K562 (cell line): ENCODE data around the gene SGMS1. TPM values are rescaled to one million over a fixed set of nuclear protein-coding genes. Genes with fewer than 3 reads are reported as not detected.

Source experiments
- HIVEP1 ChIP-seq: fragments of 250-450 bp; sonication (Bioruptor Pico); IDR thresholded peaks from 2 replicates; pipeline ENCODE4 v1.4.0; 2020; ENCODE audit warnings: mild to moderate bottlenecking
- JUND ChIP-seq, 2 experiments: IDR thresholded peaks; 2 replicates in 1 of 2; 3 replicates in 1 of 2; pipeline ENCODE4 v1.6.1; 2011; ENCODE audit warnings: borderline replicate concordance in 2 of 2, low read depth in 2 of 2, low read length in 2 of 2, improper control_type of control experiment in 1 of 2, missing biosample characterization in 1 of 2, missing genetic modification characterization in 1 of 2, missing genetic modification reagents in 1 of 2
- NR2C2 ChIP-seq, 2 experiments: fragments of 200-800 bp in 1 of 2; sonication (Bioruptor generic) in 1 of 2; sonication (generic) in 1 of 2; formaldehyde crosslinking in 1 of 2; IDR thresholded peaks; 2 replicates each; pipeline versions ENCODE4 v1.6.1 to v1.8.0; 2016 to 2022; ENCODE audit warnings: mild to moderate bottlenecking in 1 of 2, missing compliant biosample characterization in 1 of 2, missing genetic modification characterization in 1 of 2, missing genetic modification reagents in 1 of 2
- SMARCA4 ChIP-seq: fragments of 450-650 bp; IDR thresholded peaks from 2 replicates; pipeline ENCODE4 v1.6.1; 2016
- SP2 ChIP-seq: IDR thresholded peaks from 2 replicates; pipeline ENCODE4 v1.6.1; 2011; ENCODE audit warnings: mild to moderate bottlenecking, low read depth, low read length, moderate library complexity; ENCODE audit not compliant: poor library complexity, severe bottlenecking; ENCODE audit errors: extremely low read depth
- ZFP30 ChIP-seq: fragments of 250-450 bp; sonication (Bioruptor Pico); IDR thresholded peaks from 2 replicates; pipeline ENCODE4 v1.8.0; 2022; ENCODE audit warnings: moderate library complexity, mild to moderate bottlenecking, inconsistent platforms, borderline replicate concordance
- ZNF395 ChIP-seq: fragments of 200-800 bp; sonication (Bioruptor generic); IDR thresholded peaks from 2 replicates; pipeline ENCODE4 v1.6.1; 2017; ENCODE audit warnings: missing genetic modification characterization, missing compliant biosample characterization
- polyA plus RNA-seq, 8 experiments: library from polyadenylated mRNA; depleted of rRNA in 4 of 8; stranded (reverse) in 5 of 8; unstranded in 3 of 8; fragments of >200 nt; fragmentation: Nextera tagmentation in 2 of 8; fragmentation: Illumina TruSeq in 1 of 8; extraction: Ambion mirVana in 2 of 8; extraction: Trizol in 1 of 8; gene quantifications; 2 replicates each; pipeline versions ENCODE4 v1.2.1 to v1.2.3, GENCODE V29; 2011 to 2014; ENCODE audit warnings: inconsistent platforms in 1 of 8, missing spikeins in 1 of 8
- total RNA-seq, 7 experiments: library from RNA; depleted of rRNA in 6 of 7; stranded (reverse); fragments of >200 nt in 6 of 7; fragmentation: Illumina TruSeq in 2 of 7; extraction: Trizol in 2 of 7; gene quantifications; 2 replicates each; pipeline versions ENCODE4 v1.2.1 to v1.2.3, GENCODE V29; 2011 to 2021; ENCODE audit warnings: low replicate concordance in 1 of 7
- TF ChIP-seq, protein P1 (sequence below), 2 experiments: fragments of 450-650 bp in 1 of 2; sonication (generic) in 1 of 2; formaldehyde crosslinking in 1 of 2; IDR thresholded peaks; 2 replicates each; pipeline versions ENCODE4 v1.7.1 to v1.9.0; 2016 to 2022; ENCODE audit warnings: inconsistent platforms in 1 of 2, mild to moderate bottlenecking in 1 of 2, missing genetic modification reagents in 1 of 2
- TF ChIP-seq, protein P2 (sequence below), 2 experiments: fragments of 450-650 bp in 1 of 2; sonication (generic) in 1 of 2; formaldehyde crosslinking in 1 of 2; IDR thresholded peaks in 1 of 2; conservative IDR thresholded peaks in 1 of 2; 2 replicates each; pipeline versions ENCODE4 v1.6.1 to v1.8.1; 2016 to 2023; ENCODE audit warnings: mild to moderate bottlenecking in 2 of 2, moderate library complexity in 2 of 2, inconsistent platforms in 1 of 2, missing genetic modification reagents in 1 of 2
- TF ChIP-seq, protein P3 (sequence below): sonication (generic); formaldehyde crosslinking; IDR thresholded peaks from 2 replicates; pipeline ENCODE4 v1.4.0; 2020; ENCODE audit warnings: mild to moderate bottlenecking, missing genetic modification reagents

SGMS1 gene
- total and polyA plus RNA-seq, 9 of the 15 experiments (the other 6 are each of a cell fraction or from before 2014, with no cell fraction given) = 22.6 to 232 (median 82.2) TPM

DNA sequence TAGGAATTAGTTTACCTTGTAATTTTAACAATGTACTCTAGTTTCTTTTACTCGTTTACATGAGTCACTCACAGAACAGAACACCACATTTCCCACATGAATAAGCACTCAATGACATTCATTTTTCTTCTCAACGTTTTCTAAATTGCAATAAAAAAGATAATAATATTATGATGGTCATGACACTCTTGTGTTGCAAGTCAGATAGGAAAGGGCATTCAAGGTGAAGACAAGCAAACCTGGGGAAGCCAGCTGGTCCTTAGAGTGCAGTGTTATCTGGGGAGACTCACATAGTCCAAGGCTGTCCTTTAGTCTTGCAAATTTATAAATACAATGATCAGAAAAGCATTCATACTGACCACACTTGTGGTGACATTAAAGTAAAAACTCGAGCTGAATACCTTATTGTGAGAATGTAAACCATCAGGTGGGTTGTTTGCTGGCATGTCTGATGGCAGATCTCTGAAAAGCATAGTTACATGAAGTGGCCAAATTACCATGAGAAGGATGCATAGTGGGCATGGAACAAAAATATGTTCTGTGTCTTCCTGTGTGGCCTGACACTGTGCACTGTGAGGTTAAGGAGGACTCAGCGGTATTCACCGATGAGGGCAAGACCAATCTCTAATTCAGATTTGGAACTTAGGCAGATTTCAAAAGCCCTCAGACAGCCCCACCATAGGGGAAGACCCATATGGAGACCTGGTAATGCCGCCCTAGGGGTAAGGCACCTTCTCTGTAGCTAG is 213.5 kb downstream of the SGMS1 start (continued):
- TF ChIP-seq, protein P1, sequence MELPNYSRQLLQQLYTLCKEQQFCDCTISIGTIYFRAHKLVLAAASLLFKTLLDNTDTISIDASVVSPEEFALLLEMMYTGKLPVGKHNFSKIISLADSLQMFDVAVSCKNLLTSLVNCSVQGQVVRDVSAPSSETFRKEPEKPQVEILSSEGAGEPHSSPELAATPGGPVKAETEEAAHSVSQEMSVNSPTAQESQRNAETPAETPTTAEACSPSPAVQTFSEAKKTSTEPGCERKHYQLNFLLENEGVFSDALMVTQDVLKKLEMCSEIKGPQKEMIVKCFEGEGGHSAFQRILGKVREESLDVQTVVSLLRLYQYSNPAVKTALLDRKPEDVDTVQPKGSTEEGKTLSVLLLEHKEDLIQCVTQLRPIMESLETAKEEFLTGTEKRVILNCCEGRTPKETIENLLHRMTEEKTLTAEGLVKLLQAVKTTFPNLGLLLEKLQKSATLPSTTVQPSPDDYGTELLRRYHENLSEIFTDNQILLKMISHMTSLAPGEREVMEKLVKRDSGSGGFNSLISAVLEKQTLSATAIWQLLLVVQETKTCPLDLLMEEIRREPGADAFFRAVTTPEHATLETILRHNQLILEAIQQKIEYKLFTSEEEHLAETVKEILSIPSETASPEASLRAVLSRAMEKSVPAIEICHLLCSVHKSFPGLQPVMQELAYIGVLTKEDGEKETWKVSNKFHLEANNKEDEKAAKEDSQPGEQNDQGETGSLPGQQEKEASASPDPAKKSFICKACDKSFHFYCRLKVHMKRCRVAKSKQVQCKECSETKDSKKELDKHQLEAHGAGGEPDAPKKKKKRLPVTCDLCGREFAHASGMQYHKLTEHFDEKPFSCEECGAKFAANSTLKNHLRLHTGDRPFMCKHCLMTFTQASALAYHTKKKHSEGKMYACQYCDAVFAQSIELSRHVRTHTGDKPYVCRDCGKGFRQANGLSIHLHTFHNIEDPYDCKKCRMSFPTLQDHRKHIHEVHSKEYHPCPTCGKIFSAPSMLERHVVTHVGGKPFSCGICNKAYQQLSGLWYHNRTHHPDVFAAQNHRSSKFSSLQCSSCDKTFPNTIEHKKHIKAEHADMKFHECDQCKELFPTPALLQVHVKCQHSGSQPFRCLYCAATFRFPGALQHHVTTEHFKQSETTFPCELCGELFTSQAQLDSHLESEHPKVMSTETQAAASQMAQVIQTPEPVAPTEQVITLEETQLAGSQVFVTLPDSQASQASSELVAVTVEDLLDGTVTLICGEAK (IDR thresholded peaks at IDR 0.05) = no peak
- TF ChIP-seq, protein P1 (CRISPR knock-in tag; IDR thresholded peaks at IDR 0.05) = no peak
- TF ChIP-seq JUND (IDR thresholded peaks at IDR 0.05; ENCODE audit: borderline replicate concordance, low read depth, low read length) (peak; percentile 36; the same call in 1 of the 2 replicates), JUND (tag; IDR thresholded peaks at IDR 0.05; ENCODE audit: borderline replicate concordance, low read depth, low read length) (peak; percentile 30; the same call in 1 of the 3 replicates), ZNF395 (CRISPR knock-in tag) (no peak), NR2C2 (CRISPR knock-in tag; IDR thresholded peaks at IDR 0.05) (no peak), NR2C2 (tag; IDR thresholded peaks at IDR 0.05) (no peak), HIVEP1 (CRISPR knock-in tag) (no peak), ZFP30 (CRISPR knock-in tag) (no peak), SMARCA4 (peak; percentile 34; the same call in 1 of the 2 replicates), SP2 (no peak)
- TF ChIP-seq, protein P2, sequence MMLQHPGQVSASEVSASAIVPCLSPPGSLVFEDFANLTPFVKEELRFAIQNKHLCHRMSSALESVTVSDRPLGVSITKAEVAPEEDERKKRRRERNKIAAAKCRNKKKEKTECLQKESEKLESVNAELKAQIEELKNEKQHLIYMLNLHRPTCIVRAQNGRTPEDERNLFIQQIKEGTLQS (IDR thresholded peaks at IDR 0.05) = peak; percentile 29; the same call in 1 of the 2 replicates
- TF ChIP-seq, protein P2 (CRISPR knock-in tag; conservative IDR thresholded peaks at IDR 0.05) = no peak
- TF ChIP-seq, protein P3, sequence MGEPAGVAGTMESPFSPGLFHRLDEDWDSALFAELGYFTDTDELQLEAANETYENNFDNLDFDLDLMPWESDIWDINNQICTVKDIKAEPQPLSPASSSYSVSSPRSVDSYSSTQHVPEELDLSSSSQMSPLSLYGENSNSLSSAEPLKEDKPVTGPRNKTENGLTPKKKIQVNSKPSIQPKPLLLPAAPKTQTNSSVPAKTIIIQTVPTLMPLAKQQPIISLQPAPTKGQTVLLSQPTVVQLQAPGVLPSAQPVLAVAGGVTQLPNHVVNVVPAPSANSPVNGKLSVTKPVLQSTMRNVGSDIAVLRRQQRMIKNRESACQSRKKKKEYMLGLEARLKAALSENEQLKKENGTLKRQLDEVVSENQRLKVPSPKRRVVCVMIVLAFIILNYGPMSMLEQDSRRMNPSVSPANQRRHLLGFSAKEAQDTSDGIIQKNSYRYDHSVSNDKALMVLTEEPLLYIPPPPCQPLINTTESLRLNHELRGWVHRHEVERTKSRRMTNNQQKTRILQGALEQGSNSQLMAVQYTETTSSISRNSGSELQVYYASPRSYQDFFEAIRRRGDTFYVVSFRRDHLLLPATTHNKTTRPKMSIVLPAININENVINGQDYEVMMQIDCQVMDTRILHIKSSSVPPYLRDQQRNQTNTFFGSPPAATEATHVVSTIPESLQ (CRISPR knock-in tag) = no peak
